Measurements from ENCODE around the gene HSD17B8.

Gene HSD17B8

DNA sequence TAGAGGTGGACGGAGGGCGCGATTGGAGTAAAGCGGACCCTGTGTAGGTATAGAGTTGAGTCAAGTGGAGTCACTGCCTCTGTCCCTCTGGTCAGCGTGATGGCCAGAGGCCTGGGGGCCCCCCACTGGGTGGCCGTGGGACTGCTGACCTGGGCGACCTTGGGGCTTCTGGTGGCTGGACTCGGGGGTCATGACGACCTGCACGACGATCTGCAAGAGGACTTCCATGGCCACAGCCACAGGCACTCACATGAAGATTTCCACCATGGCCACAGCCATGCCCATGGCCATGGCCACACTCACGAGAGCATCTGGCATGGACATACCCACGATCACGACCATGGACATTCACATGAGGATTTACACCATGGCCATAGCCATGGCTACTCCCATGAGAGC, 3.3 kb upstream of the HSD17B8 start:
- Histone ChIP-seq H3K9me2 (replicated peaks; ENCODE audit: control insufficient read depth, low read length) (no peaks in the 10 kb centered on the region), H3K27ac (ENCODE audit: low read depth, low read length) (peak overlapping the region; percentile 87), H3K27me3 (ENCODE audit: control insufficient read depth, low read length) (no peaks in the 10 kb centered on the region), H3K4me1 (ENCODE audit: control insufficient read depth, low read length) (peaks cover 57% of the 10 kb centered on the region), H3K4me2 (ENCODE audit: low read length) (peak overlapping the region; percentile 98), H3K4me3 (ENCODE audit: low read length) (peak overlapping the region; percentile 91), H3K79me2 (ENCODE audit: control insufficient read depth, low read length) (peaks cover 56% of the 10 kb centered on the region), H3K36me3 (ENCODE audit: control insufficient read depth, low read length) (peaks cover 54% of the 10 kb centered on the region), H3F3A (ENCODE audit: control insufficient read depth, insufficient read depth) (peaks cover 22% of the 10 kb centered on the region), H3K9me3 (ENCODE audit: control insufficient read depth, insufficient read depth, low read length) (no peaks in the 10 kb centered on the region), H4K20me1 (ENCODE audit: control insufficient read depth, insufficient read depth, low read depth, low read length) (0 out of 2 replicates have a peak, but pooled peaks cover 4% of the 10 kb centered on the region)
- TF ChIP-seq, protein P1, sequence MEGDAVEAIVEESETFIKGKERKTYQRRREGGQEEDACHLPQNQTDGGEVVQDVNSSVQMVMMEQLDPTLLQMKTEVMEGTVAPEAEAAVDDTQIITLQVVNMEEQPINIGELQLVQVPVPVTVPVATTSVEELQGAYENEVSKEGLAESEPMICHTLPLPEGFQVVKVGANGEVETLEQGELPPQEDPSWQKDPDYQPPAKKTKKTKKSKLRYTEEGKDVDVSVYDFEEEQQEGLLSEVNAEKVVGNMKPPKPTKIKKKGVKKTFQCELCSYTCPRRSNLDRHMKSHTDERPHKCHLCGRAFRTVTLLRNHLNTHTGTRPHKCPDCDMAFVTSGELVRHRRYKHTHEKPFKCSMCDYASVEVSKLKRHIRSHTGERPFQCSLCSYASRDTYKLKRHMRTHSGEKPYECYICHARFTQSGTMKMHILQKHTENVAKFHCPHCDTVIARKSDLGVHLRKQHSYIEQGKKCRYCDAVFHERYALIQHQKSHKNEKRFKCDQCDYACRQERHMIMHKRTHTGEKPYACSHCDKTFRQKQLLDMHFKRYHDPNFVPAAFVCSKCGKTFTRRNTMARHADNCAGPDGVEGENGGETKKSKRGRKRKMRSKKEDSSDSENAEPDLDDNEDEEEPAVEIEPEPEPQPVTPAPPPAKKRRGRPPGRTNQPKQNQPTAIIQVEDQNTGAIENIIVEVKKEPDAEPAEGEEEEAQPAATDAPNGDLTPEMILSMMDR (IDR thresholded peaks at IDR 0.05; ENCODE audit: low read depth, low read length, poor library complexity, severe bottlenecking) = no peak
- TF ChIP-seq EZH2phosphoT487 (IDR thresholded peaks at IDR 0.05; ENCODE audit: borderline replicate concordance, low read length) = no peak

DNA sequence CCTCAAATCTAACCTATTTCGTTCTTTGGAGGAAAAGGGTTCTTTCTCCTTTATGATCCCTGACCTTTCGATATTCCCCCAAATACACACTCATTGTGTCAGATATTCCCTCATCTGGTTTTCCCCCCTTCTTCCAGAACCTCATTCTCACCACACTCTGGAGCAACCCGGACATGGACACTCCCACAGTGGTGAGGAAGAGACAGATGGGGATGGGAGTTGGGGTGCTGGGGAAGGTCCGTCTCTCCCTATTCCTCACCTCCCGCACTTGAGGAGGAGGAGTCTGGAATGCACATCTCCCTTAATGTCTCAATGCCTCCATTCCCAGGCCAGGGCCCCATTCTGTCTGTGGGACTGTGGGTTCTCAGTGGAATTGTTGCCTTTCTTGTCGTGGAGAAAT, 2.5 kb upstream of the HSD17B8 start:
- H4K20me1 ChIP-seq (ENCODE audit: control insufficient read depth, insufficient read depth, low read depth, low read length) = 0 out of 2 replicates have a peak, but pooled peaks cover 3% of the 10 kb centered on the region

DNA sequence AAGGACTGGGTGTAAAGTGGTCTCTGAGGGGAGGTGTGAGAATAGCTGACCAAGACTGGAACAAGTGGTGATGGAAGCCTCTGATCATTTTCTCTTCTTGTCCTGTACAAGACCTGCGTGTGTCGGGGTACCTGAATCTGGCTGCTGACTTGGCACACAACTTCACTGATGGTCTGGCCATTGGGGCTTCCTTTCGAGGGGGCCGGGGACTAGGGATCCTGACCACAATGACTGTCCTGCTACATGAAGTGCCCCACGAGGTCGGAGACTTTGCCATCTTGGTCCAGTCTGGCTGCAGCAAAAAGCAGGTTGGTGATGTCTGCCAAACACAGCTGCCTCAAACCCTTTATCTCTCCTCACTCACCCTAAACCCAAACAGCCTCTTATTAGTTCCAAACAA, 1.7 kb upstream of the HSD17B8 start:
- Histone ChIP-seq H4K20me1 (ENCODE audit: control insufficient read depth, insufficient read depth, low read depth, low read length) (no peaks in the 10 kb centered on the region), H3K9me3 (ENCODE audit: control insufficient read depth, insufficient read depth, low read length) (no peaks in the 10 kb centered on the region), H3K4me2 (ENCODE audit: low read length) (peak overlapping the region; percentile 98; the same call in 1 of the 2 replicates), H3F3A (ENCODE audit: control insufficient read depth, insufficient read depth) (peaks cover 23% of the 10 kb centered on the region), H3K9me2 (replicated peaks; ENCODE audit: control insufficient read depth, low read length) (no peaks in the 10 kb centered on the region), H3K27ac (ENCODE audit: low read depth, low read length) (no peak overlapping the region), H3K27me3 (ENCODE audit: control insufficient read depth, low read length) (no peaks in the 10 kb centered on the region), H3K79me2 (ENCODE audit: control insufficient read depth, low read length) (peaks cover 57% of the 10 kb centered on the region), H3K4me1 (ENCODE audit: control insufficient read depth, low read length) (peaks cover 61% of the 10 kb centered on the region), H3K36me3 (ENCODE audit: control insufficient read depth, low read length) (peaks cover 40% of the 10 kb centered on the region), H3K4me3 (ENCODE audit: low read length) (no peak overlapping the region)
- TF ChIP-seq, protein P1 (IDR thresholded peaks at IDR 0.05; ENCODE audit: low read depth, low read length, poor library complexity, severe bottlenecking) = no peak
- TF ChIP-seq EZH2phosphoT487 (IDR thresholded peaks at IDR 0.05; ENCODE audit: borderline replicate concordance, low read length) = no peak

More for the DNA sequence above, 2.5 kb upstream of the HSD17B8 start:
- Histone ChIP-seq H3K79me2 (ENCODE audit: control insufficient read depth, low read length) (peaks cover 56% of the 10 kb centered on the region), H3K36me3 (ENCODE audit: control insufficient read depth, low read length) (peaks cover 48% of the 10 kb centered on the region), H3K4me3 (ENCODE audit: low read length) (peak overlapping the region; percentile 91), H3K9me2 (replicated peaks; ENCODE audit: control insufficient read depth, low read length) (no peaks in the 10 kb centered on the region), H3K4me1 (ENCODE audit: control insufficient read depth, low read length) (peaks cover 60% of the 10 kb centered on the region), H3K9me3 (ENCODE audit: control insufficient read depth, insufficient read depth, low read length) (no peaks in the 10 kb centered on the region), H3F3A (ENCODE audit: control insufficient read depth, insufficient read depth) (peaks cover 23% of the 10 kb centered on the region), H3K27me3 (ENCODE audit: control insufficient read depth, low read length) (no peaks in the 10 kb centered on the region), H3K4me2 (ENCODE audit: low read length) (peak overlapping the region; percentile 98), H3K27ac (ENCODE audit: low read depth, low read length) (no peak overlapping the region)
- no peak for TF ChIP-seq EZH2phosphoT487 (IDR thresholded peaks at IDR 0.05; ENCODE audit: borderline replicate concordance, low read length)
- TF ChIP-seq, protein P1 (IDR thresholded peaks at IDR 0.05; ENCODE audit: low read depth, low read length, poor library complexity, severe bottlenecking) = no peak

Data from DOHH2 (cell line).